Hematopoietic multipotent progenitor cell treated with erythropoietin and hydrocortisone succinate and interleukin-3 and kit ligand, for 4 days (in vitro differentiated cells): Measurements from ENCODE around the gene LRP1-AS.

Experiments
- DNase-seq: peaks from one replicate; pipeline ENCODE4 v3.0.0-alpha.2; 2015

Gene LRP1-AS

GRCh38 chr12:57179331-57180086, 32.1 kb upstream of the LRP1-AS start:
- no peak for DNase-seq

GRCh38 chr12:57178213-57178612, 30.8 kb upstream of the LRP1-AS start:
- peak; percentile 25 for DNase-seq

GRCh38 chr12:57177354-57177753, 29.9 kb upstream of the LRP1-AS start:
- DNase-seq, result no peak

GRCh38 chr12:57176846-57177245, 29.4 kb upstream of the LRP1-AS start:
- DNase-seq, result no peak

- DNase-seq, result no peak
These were observed 28.7 kb upstream of the LRP1-AS start for GRCh38 chr12:57176139-57176477.

GRCh38 chr12:57175428-57176138, 28.2 kb upstream of the LRP1-AS start:
- DNase-seq, result peak; percentile 72

- no peak for DNase-seq
These were observed 26.3 kb upstream of the LRP1-AS start for GRCh38 chr12:57173683-57174082.

- peak; percentile 63 for DNase-seq
These were observed 25.7 kb upstream of the LRP1-AS start for GRCh38 chr12:57173089-57173488.

GRCh38 chr12:57171668-57172067, 24.2 kb upstream of the LRP1-AS start:
- no peak for DNase-seq

- DNase-seq, result no peak
These were observed 23.5 kb upstream of the LRP1-AS start for GRCh38 chr12:57170927-57171326.

GRCh38 chr12:57170408-57170807, 23.0 kb upstream of the LRP1-AS start:
- no peak for DNase-seq

GRCh38 chr12:57169969-57170368, 22.6 kb upstream of the LRP1-AS start:
- no peak for DNase-seq

GRCh38 chr12:57169046-57169795, 21.8 kb upstream of the LRP1-AS start:
- no peak for DNase-seq

GRCh38 chr12:57168058-57168457, 20.6 kb upstream of the LRP1-AS start:
- no peak for DNase-seq

- DNase-seq, result no peak
These were observed 19.6 kb upstream of the LRP1-AS start for GRCh38 chr12:57166971-57167371.

- DNase-seq, result no peak
These were observed 18.3 kb upstream of the LRP1-AS start for GRCh38 chr12:57165741-57166140.

- no peak for DNase-seq
These were observed 17.7 kb upstream of the LRP1-AS start for GRCh38 chr12:57164966-57165625.

- DNase-seq, result no peak
These were observed 17.0 kb upstream of the LRP1-AS start for GRCh38 chr12:57164454-57164853.

GRCh38 chr12:57162553-57163125, 15.2 kb upstream of the LRP1-AS start:
- DNase-seq, result no peak

- no peak for DNase-seq
These were observed 14.1 kb upstream of the LRP1-AS start for GRCh38 chr12:57161491-57161890.

- no peak for DNase-seq
These were observed 13.3 kb upstream of the LRP1-AS start for GRCh38 chr12:57160741-57161140.

GRCh38 chr12:57160040-57160439, 12.6 kb upstream of the LRP1-AS start:
- no peak for DNase-seq

GRCh38 chr12:57159311-57159710, 11.9 kb upstream of the LRP1-AS start:
- no peak for DNase-seq
